Esophagus muscularis mucosa (tissue), 4 donors: ENCODE measurements around the gene SRGAP3. TPM values are rescaled to one million over a fixed set of nuclear protein-coding genes. Genes with fewer than 3 reads are reported as not detected.

Experiments used
- DNase-seq: peaks from one replicate; pipeline ENCODE4 v3.0.0-alpha.2; 2017; ENCODE audit errors: extremely low spot score
- H3K27ac ChIP-seq, 4 donors: fragments of 200-600 bp; sonication (generic); replicated peaks in 1 of 4; 1 replicate in 3 of 4; 2 replicates in 1 of 4; pipeline ENCODE4 v1.5.1; 2016 to 2019; ENCODE audit warnings: mild to moderate bottlenecking in 1 of 4
- H3K27me3 ChIP-seq, 4 donors: fragments of 200-600 bp; sonication (generic); one replicate each; pipeline versions ENCODE4 v1.5.1 to v1.6.0; 2016 to 2019
- H3K36me3 ChIP-seq, 4 donors: fragments of 200-600 bp; sonication (generic); one replicate each; pipeline ENCODE4 v1.5.1; 2016 to 2019
- H3K4me1 ChIP-seq, 4 donors: fragments of 200-600 bp; sonication (generic); one replicate each; pipeline ENCODE4 v1.5.1; 2016 to 2019
- H3K4me3 ChIP-seq, 4 donors: fragments of 200-600 bp; sonication (generic); 1 replicate in 2 of 4; 2 replicates in 2 of 4; pipeline ENCODE4 v1.5.1; 2016 to 2019; ENCODE audit warnings: mild to moderate bottlenecking in 4 of 4, moderate library complexity in 1 of 4
- H3K9me3 ChIP-seq, 4 donors: fragments of 200-600 bp; sonication (generic); 1 replicate in 3 of 4; 2 replicates in 1 of 4; pipeline ENCODE4 v1.5.1; 2016 to 2019
- CTCF ChIP-seq, 3 experiments: fragments of 200-600 bp in 2 of 3; fragments of 450-650 bp in 1 of 3; sonication (generic) in 2 of 3; IDR thresholded peaks; one replicate each; pipeline ENCODE4 v1.5.1; 2017 to 2019; ENCODE audit warnings: antibody characterized with exemption in 3 of 3, mild to moderate bottlenecking in 2 of 3, moderate library complexity in 1 of 3
- EP300 ChIP-seq: sonication (generic); formaldehyde crosslinking; IDR thresholded peaks from one replicate; pipeline ENCODE4 v1.6.1; 2017; ENCODE audit warnings: antibody characterized with exemption
- POLR2A ChIP-seq: fragments of 450-650 bp; IDR thresholded peaks from one replicate; pipeline ENCODE4 v1.6.1; 2017; ENCODE audit warnings: antibody characterized with exemption, moderate library complexity, mild to moderate bottlenecking, low read depth
- POLR2AphosphoS5 ChIP-seq, 2 donors: sonication (generic); formaldehyde crosslinking; IDR thresholded peaks; one replicate each; pipeline ENCODE4 v1.6.1; 2017; ENCODE audit warnings: antibody characterized with exemption in 2 of 2
- WGBS: methylation state at CpG from one replicate; pipeline ENCODE4 v1.1.5; 2018; 5-methylcytosine and 5-hydroxymethylcytosine counted together
- intact Hi-C: fragments of 100-400 bp; cut with DNase I; formaldehyde crosslinking; loops from one replicate; pipeline ENCODE4 v1.15.1; 2023
- total RNA-seq, 4 donors: library from RNA; depleted of rRNA; stranded (reverse); fragments of >200 nt; gene quantifications; one replicate each; pipeline versions ENCODE4 v1.1.0 to v1.2.1, GENCODE V29; 2016

Gene SRGAP3
- total RNA-seq, 4 donors from 2014 or later: 2.4 to 8.6 (median 3.1) TPM

GRCh38 chr3:9078561-9079240, 170.7 kb downstream of the SRGAP3 start:
- Histone ChIP-seq H3K27me3 (no peaks in the 10 kb centered on the region), H3K4me1 (peaks cover 0 to 6% (median 0%) of the 10 kb centered on the region in 4 donors), H3K27ac (no peak overlapping the region), H3K9me3 (no peaks in the 10 kb centered on the region), H3K36me3 (no peaks in the 10 kb centered on the region), H3K4me3 (no peak overlapping the region)
- 84% methylated on average over 5 of the region's 5 CpGs for WGBS
- no peak for DNase-seq
- intact Hi-C loops: no loop called here
- no peak for TF ChIP-seq POLR2AphosphoS5 (IDR thresholded peaks at IDR 0.05)
- no peak for TF ChIP-seq CTCF (IDR thresholded peaks at IDR 0.05)
- no peak for TF ChIP-seq POLR2A
- TF ChIP-seq EP300: no peak

DNA sequence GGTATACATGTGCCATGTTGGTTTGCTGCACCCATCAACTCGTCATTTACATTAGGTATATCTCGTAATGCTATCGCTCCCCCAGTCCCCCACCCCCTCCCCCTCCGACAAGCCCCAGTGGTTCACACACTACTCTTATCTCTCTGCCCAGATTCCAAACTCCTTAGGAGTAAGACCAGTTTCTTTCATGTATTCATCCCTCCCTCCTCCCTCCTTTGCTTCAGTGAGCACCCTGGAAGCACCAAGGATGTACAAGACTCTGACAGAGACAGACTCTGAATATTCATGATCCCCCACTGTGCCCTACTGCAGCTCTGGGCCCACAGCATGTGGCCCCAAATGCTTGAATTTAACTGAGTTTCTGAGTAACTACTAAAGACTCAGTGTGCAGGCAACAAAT, 172.4 kb downstream of the SRGAP3 start:
- Histone ChIP-seq H3K4me1 (peaks cover 0 to 7% (median 3%) of the 10 kb centered on the region in 4 donors), H3K27ac (no peak overlapping the region), H3K9me3 (no peaks in the 10 kb centered on the region), H3K36me3 (no peaks in the 10 kb centered on the region), H3K4me3 (no peak overlapping the region), H3K27me3 (no peaks in the 10 kb centered on the region)
- DNase-seq: no peak
- TF ChIP-seq POLR2AphosphoS5 (IDR thresholded peaks at IDR 0.05): no peak
- TF ChIP-seq POLR2A: no peak
- TF ChIP-seq EP300: no peak
- no peak for TF ChIP-seq CTCF (IDR thresholded peaks at IDR 0.05)
- intact Hi-C loops: no loop called here
- WGBS: 97% methylated on average over 4 of the region's 4 CpGs

- DNase-seq: no peak
- H3K27me3 ChIP-seq: no peaks in the 10 kb centered on the region
- no peaks in the 10 kb centered on the region for H3K9me3 ChIP-seq
- H3K36me3 ChIP-seq: no peaks in the 10 kb centered on the region
- H3K4me3 ChIP-seq: no peak overlapping the region
- 100% methylated on average over 1 of the region's 1 CpG for WGBS
- intact Hi-C loops: no loop called here
- H3K4me1 ChIP-seq: peaks cover 0 to 7% (median 3%) of the 10 kb centered on the region in 4 donors
- TF ChIP-seq EP300 (no peak), POLR2AphosphoS5 (IDR thresholded peaks at IDR 0.05) (no peak), POLR2A (no peak), CTCF (IDR thresholded peaks at IDR 0.05) (no peak)
- no peak overlapping the region for H3K27ac ChIP-seq
Measured at GRCh38 chr3:9075762-9076161, 173.7 kb downstream of the SRGAP3 start.

DNA sequence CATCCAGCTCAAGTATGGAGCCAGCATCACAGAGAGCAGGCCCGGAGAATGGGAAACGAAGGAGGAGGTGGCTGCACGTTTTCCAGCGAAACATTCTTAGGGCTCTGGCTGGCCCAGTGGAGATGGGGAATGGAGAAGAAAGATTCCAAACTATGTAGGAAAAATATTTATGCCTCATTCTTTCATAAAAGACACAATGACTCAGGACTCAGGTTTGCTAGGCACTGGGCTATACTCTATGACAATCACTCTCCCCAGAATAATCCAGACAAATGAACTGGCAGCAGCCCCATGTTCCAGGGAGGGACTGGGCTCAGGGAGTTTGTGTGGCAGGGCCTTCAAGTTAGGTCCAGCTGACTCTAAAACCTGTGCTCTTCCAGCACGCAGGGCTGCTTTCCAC, 175.4 kb downstream of the SRGAP3 start:
- H3K27ac ChIP-seq: no peak overlapping the region
- intact Hi-C loops: no loop called here
- peaks cover 0 to 7% (median 3%) of the 10 kb centered on the region in 4 donors for H3K4me1 ChIP-seq
- no peaks in the 10 kb centered on the region for H3K27me3 ChIP-seq
- H3K9me3 ChIP-seq: no peaks in the 10 kb centered on the region
- TF ChIP-seq POLR2AphosphoS5 (IDR thresholded peaks at IDR 0.05) (no peak), POLR2A (no peak)
- 60% methylated on average over 5 of the region's 5 CpGs for WGBS
- no peak overlapping the region for H3K4me3 ChIP-seq
- DNase-seq: no peak
- no peaks in the 10 kb centered on the region for H3K36me3 ChIP-seq

- Histone ChIP-seq H3K4me1 (peaks cover 4 to 14% (median 11%) of the 10 kb centered on the region in 4 donors), H3K27ac (no peak overlapping the region), H3K9me3 (no peaks in the 10 kb centered on the region), H3K27me3 (no peaks in the 10 kb centered on the region), H3K4me3 (no peak overlapping the region), H3K36me3 (no peaks in the 10 kb centered on the region)
- intact Hi-C loops: no loop called here
- no peak for DNase-seq
- TF ChIP-seq POLR2AphosphoS5 (IDR thresholded peaks at IDR 0.05): no peak
- no peak for TF ChIP-seq EP300
- TF ChIP-seq POLR2A: no peak
- no peak for TF ChIP-seq CTCF (IDR thresholded peaks at IDR 0.05)
- WGBS: 87% methylated on average over 6 of the region's 6 CpGs
Measured at GRCh38 chr3:9072667-9073009, 176.8 kb downstream of the SRGAP3 start.
